Epithelial cell of esophagus (primary cell): Measurements from ENCODE around the gene SH3BP4.

Experiments used
- DNase-seq: peaks from one replicate; pipeline ENCODE4 v3.0.0; 2010; ENCODE audit warnings: low read depth
- H3K4me3 ChIP-seq: 2 replicates; pipeline ENCODE4 v1.5.1; 2011; ENCODE audit warnings: mild to moderate bottlenecking, low read length, control low read depth
- TF ChIP-seq, protein P1 (sequence below): IDR thresholded peaks from 2 replicates; pipeline ENCODE4 v1.5.1; 2011; ENCODE audit warnings: low read depth, mild to moderate bottlenecking, low read length, control low read depth, inconsistent platforms; ENCODE audit not compliant: insufficient read depth; ENCODE audit errors: missing control alignments

SH3BP4 gene

DNA sequence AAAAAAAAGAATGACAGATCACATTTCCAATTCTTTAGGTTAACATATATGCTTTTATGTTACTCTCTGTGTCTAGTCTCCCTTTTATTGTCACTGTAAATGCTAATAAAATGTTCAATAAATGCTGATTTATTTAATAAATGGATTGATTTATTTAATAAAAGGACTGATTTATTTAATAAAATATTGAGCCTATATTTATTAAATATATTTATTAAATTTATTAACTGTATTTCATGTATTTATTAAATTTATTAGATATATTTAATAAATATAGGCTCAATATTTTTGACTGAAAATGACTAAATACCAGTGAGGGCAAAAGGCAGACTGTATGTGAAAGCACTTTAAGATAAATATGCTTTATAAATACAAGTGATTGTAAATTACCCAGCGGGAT, 142.6 kb downstream of the SH3BP4 start:
- H3K4me3 ChIP-seq: no peak overlapping the region
- DNase-seq: no peak
- TF ChIP-seq, protein P1, sequence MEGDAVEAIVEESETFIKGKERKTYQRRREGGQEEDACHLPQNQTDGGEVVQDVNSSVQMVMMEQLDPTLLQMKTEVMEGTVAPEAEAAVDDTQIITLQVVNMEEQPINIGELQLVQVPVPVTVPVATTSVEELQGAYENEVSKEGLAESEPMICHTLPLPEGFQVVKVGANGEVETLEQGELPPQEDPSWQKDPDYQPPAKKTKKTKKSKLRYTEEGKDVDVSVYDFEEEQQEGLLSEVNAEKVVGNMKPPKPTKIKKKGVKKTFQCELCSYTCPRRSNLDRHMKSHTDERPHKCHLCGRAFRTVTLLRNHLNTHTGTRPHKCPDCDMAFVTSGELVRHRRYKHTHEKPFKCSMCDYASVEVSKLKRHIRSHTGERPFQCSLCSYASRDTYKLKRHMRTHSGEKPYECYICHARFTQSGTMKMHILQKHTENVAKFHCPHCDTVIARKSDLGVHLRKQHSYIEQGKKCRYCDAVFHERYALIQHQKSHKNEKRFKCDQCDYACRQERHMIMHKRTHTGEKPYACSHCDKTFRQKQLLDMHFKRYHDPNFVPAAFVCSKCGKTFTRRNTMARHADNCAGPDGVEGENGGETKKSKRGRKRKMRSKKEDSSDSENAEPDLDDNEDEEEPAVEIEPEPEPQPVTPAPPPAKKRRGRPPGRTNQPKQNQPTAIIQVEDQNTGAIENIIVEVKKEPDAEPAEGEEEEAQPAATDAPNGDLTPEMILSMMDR: no peak

DNA sequence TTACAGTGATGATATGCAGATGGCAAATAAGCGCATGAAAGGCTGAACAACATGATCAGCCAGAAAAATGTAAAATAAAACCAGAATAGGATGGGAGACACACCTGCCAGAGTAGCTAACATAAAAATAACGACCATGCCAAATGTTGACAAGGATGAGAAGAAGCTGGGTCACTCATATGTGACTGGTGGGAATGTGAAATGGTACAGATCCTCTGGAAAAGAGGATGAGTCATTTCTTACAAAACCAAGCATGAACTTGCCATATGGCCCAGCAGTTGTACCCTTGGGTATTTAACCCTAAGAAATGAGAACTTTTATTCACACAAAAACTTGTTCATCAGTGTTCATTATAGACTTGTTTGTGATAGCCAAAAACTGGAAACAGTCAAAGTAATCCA, 143.8 kb downstream of the SH3BP4 start:
- no peak overlapping the region for H3K4me3 ChIP-seq
- peak; percentile 41 for DNase-seq
- TF ChIP-seq, protein P1: no peak

DNA sequence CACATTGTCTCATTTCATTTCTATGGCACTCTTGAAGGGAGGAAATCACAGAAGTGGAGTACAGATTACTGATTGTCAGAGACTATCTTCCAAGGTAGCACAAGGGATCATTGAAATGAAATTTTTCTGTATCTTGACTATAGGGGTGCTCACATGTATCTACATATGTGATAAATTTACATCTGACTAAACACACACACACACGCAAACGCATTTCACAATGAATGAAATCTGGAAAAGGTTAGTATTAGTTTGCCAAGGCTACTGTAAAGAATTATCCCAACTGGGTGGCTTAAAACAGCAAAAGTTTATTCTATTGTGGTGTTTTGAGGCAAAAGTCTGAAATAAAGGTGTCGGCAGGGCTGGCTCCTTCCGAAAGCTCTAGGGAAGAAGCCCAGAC, 144.6 kb downstream of the SH3BP4 start:
- TF ChIP-seq, protein P1: no peak
- no peak overlapping the region for H3K4me3 ChIP-seq
- DNase-seq: no peak

DNA sequence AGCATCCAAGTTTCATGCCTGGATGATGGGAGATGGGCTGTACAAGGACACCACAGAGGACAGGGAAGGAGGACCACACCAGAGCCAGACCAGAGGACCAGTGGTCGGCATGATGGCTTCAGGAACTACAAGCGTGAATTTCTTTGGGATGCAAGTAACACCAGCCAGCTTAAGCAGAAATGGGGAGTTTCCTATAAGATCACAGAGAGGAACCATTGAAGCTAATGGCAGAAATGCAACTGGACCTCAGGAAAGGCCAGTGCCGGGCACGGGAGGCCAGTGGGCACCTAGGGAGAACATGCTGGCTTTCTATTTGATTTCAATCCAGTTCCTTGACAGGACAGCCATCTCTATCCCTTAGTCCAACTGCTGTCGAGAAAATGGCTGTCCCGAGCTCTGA, 145.4 kb downstream of the SH3BP4 start:
- TF ChIP-seq, protein P1: no peak
- no peak for DNase-seq
- no peak overlapping the region for H3K4me3 ChIP-seq

DNA sequence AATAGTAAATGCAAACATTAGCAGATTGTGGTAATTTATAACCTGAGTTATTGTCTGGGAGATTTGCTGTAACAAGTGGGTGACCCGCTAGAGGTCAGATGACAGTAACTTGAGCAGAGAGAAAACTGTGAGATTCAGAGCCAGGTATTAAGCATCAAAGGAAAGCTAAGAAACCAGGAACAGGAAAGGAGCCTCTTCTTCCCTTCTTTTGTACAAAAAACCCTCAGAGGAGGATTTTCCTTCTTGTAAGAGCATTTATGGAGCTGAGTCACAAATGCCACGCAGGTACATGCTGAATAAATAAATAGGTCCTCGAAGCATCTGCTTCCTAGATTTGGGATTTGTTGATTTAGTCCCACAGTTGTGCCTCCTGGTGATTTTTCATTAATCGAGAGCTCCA, 146.5 kb downstream of the SH3BP4 start:
- TF ChIP-seq, protein P1: peak; percentile 12
- no peak overlapping the region for H3K4me3 ChIP-seq
- DNase-seq: peak; percentile 12

DNA sequence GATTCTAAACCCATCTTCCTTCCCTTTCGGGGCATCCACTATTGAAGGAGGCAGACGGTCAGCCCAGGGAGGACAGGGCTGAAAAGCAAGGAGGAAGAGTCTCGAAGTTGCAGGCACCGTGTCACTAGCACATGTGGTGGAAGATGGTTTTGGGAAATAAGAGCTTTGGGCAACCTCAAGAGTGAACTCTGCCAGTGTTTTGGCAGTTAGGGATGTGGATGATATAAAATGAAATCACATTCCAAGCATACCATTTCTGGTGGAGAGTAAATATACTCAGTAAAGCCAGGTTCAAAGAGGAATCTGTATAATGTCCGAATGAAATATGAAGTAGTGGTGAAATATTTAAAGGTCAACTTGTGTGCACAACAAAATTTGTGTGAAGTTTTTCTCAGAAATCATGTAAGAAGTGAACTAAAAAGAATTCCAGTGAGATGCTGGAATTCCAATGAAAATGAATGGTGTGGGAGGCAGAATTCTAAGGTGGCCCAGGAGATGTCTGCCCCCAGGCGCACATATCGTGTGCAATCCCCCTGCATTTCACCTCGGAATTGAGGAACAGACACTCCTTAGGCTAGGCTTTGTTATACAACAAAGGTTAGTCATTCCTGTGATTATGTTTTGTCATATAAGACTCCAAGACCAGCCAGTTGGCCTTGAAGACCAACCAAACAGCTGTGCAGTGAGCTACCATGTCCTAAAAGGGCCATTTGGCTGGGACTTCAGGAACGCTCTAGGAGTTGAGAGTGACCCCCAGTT, 147.1 kb downstream of the SH3BP4 start:
- no peak for DNase-seq
- TF ChIP-seq, protein P1: no peak
- no peak overlapping the region for H3K4me3 ChIP-seq

DNA sequence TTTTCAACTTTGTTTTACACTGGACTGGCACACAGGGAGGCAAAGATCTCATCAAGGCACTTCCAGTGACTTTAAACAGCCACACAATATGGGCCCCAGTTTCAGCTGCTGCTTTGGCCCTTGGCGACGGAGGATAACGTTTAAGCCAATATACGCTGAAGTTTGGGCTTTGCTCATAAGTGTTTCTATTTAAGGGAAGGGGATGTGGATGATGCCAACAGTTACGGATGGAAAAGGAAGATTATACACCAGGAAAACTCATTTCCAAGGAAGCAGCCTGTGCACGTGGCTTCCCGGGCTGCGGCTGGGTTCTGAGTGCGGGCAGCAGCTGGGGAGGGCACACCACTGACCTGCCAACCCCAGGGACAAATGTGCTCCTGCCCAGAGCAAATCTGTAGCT, 151.1 kb downstream of the SH3BP4 start:
- no peak overlapping the region for H3K4me3 ChIP-seq
- TF ChIP-seq, protein P1: no peak
- DNase-seq: no peak
